Ovary (tissue), 9 donors: ENCODE data around the gene ATP1A2. TPM values are rescaled to one million over a fixed set of nuclear protein-coding genes. Genes with fewer than 3 reads are reported as not detected.

Experiments used
- DNase-seq, 5 donors: peaks; one replicate each; pipeline ENCODE4 v3.0.0-alpha.2; 2019 to 2020
- H3K27ac ChIP-seq, 2 donors: fragments of 200-600 bp; one replicate each; pipeline versions ENCODE4 v1.5.1 to v1.8.0; 2019 to 2022
- H3K27me3 ChIP-seq: fragments of 200-600 bp; one replicate; pipeline ENCODE4 v1.8.0; 2022
- H3K36me3 ChIP-seq: fragments of 200-600 bp; sonication (generic); one replicate; pipeline ENCODE4 v1.5.1; 2019
- H3K4me1 ChIP-seq: one replicate; pipeline ENCODE4 v1.8.1; 2013; ENCODE audit warnings: mild to moderate bottlenecking, moderate library complexity; ENCODE audit not compliant: insufficient read depth
- H3K4me3 ChIP-seq: fragments of 200-600 bp; sonication (generic); one replicate; pipeline ENCODE4 v1.5.1; 2017
- H3K9me3 ChIP-seq, 2 donors: fragments of 200-600 bp in 1 of 2; sonication (generic) in 1 of 2; one replicate each; pipeline versions ENCODE4 v1.5.1 to v1.8.1; 2013 to 2019; ENCODE audit warnings: mild to moderate bottlenecking in 1 of 2, moderate library complexity in 1 of 2
- CTCF ChIP-seq, 3 donors: fragments of 450-650 bp in 2 of 3; fragments of 200-600 bp in 1 of 3; IDR thresholded peaks; one replicate each; pipeline versions ENCODE4 v1.5.1 to v1.8.0; 2016 to 2022; ENCODE audit warnings: antibody characterized with exemption in 3 of 3, mild to moderate bottlenecking in 1 of 3
- EP300 ChIP-seq: sonication (generic); formaldehyde crosslinking; IDR thresholded peaks from one replicate; pipeline ENCODE4 v1.6.1; 2017; ENCODE audit warnings: antibody characterized with exemption
- POLR2A ChIP-seq: fragments of 450-650 bp; IDR thresholded peaks from one replicate; pipeline ENCODE4 v1.6.1; 2017; ENCODE audit warnings: antibody characterized with exemption, mild to moderate bottlenecking, moderate library complexity
- WGBS, 3 donors: extraction: QIAGEN DNeasy Blood & Tissue Kit in 1 of 3; methylation state at CpG; one replicate each; pipeline versions ENCODE4 v1.1.5 to v1.1.7; 2013 to 2017; 5-methylcytosine and 5-hydroxymethylcytosine counted together
- intact Hi-C, 4 donors: fragments of 100-400 bp; cut with DNase I; formaldehyde crosslinking; loops; one replicate each; pipeline versions ENCODE4 v1.11.0 to v1.15.1; 2022 to 2023
- polyA plus RNA-seq, 2 donors: library from polyadenylated mRNA; stranded (reverse); fragments of 200-250 nt in 1 of 2; fragments of 350-450 nt in 1 of 2; fragmentation: Illumina TruSeq in 1 of 2; extraction: RNeasy Lipid Tissue Mini Kit (QIAGEN cat#74804) in 1 of 2; gene quantifications; one replicate each; pipeline ENCODE4 v1.2.3, GENCODE V29; 2013 to 2014
- total RNA-seq, 7 donors: library from RNA; depleted of rRNA in 2 of 7; stranded (reverse); fragments of >200 nt in 2 of 7; fragmentation: NEBNext Ultra II Directional in 3 of 7; extraction: Animal tissue kit (Norgen Biotek cat#: 25700) in 3 of 7; gene quantifications; one replicate each; pipeline versions ENCODE4 v1.1.0 to v1.2.4, GENCODE V29; 2016 to 2023
- donor health status: DM: no; HTN: no; CAD: no; lungs with moderate emphysema.
- donor health status: DM: no; HTN: no; CAD: no.
- donor health status: Bipolar disorder and iron deficiency.
- donor health status: DM: yes; HTN: yes; CAD: no.
- donor health status: DM: no; HTN: no; CAD: no.
- donor health status: DM: yes; HTN: yes; CAD: no.

Gene ATP1A2
- total and polyA plus RNA-seq, 9 donors, result 3.0 to 38.6 (median 15.0) TPM

DNA sequence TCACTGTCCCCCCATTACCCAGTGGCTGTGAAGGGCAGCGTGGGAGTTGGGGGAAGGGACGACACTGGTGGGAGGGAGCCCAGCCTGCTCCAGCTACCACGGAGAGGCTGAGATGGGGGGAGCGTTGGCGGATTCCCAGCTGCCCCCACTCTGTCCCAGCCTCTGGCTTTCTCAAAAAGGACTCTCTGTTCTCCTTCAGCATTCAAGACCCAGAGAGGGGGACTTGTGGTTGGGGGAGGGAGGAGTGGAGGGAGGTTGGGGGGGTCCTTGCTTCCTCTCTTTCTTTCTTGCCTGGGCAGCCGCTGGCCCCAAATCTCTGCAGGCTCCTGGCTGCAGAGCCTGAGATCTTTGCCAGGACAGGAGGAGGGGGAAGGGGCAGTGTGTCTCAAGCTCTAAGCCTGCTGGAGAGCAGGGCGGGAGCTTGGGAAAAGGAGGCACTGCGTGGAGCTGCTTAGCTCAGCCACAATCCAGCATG, 2.2 kb downstream of the ATP1A2 start:
- WGBS, 3 donors, result 3 to 8% (median 6%) methylated on average over 8 of the region's 8 CpGs
- H3K4me3 ChIP-seq, result no peak overlapping the region
- no peaks in the 10 kb centered on the region for H3K36me3 ChIP-seq
- H3K27ac ChIP-seq, result no peak overlapping the region
- H3K4me1 ChIP-seq, result peaks cover 16% of the 10 kb centered on the region
- no peak for TF ChIP-seq CTCF (IDR thresholded peaks at IDR 0.05)
- no peak for TF ChIP-seq EP300
- no peak for TF ChIP-seq POLR2A
- peak; percentile 57 to 84 (median 68) for DNase-seq
- intact Hi-C loops, result loop anchor here in 1 of 4 donors (10.0 kb wide), 1 partner anchor 77 kb away; the partner anchor contains the start of gene CASQ1
- no peaks in the 10 kb centered on the region for H3K27me3 ChIP-seq
- no peaks in the 10 kb centered on the region for H3K9me3 ChIP-seq

- H3K27ac ChIP-seq, result no peak overlapping the region
- peaks cover 12% of the 10 kb centered on the region for H3K4me1 ChIP-seq
- TF ChIP-seq CTCF (IDR thresholded peaks at IDR 0.05), result no peak
- no peak for TF ChIP-seq POLR2A
- TF ChIP-seq EP300, result no peak
- WGBS, 3 donors, result 92 to 95% (median 93%) methylated on average over 3 of the region's 3 CpGs
- no peak overlapping the region for H3K4me3 ChIP-seq
- intact Hi-C loops, result loop anchor here in 1 of 4 donors (10.0 kb wide), 1 partner anchor 76 kb away; the partner anchor contains the start of gene CASQ1
- H3K9me3 ChIP-seq, result no peaks in the 10 kb centered on the region
- DNase-seq, result no peak
- no peaks in the 10 kb centered on the region for H3K36me3 ChIP-seq
- H3K27me3 ChIP-seq, result no peaks in the 10 kb centered on the region
Observed at GRCh38 chr1:160118928-160119327, 3.4 kb downstream of the ATP1A2 start.

DNA sequence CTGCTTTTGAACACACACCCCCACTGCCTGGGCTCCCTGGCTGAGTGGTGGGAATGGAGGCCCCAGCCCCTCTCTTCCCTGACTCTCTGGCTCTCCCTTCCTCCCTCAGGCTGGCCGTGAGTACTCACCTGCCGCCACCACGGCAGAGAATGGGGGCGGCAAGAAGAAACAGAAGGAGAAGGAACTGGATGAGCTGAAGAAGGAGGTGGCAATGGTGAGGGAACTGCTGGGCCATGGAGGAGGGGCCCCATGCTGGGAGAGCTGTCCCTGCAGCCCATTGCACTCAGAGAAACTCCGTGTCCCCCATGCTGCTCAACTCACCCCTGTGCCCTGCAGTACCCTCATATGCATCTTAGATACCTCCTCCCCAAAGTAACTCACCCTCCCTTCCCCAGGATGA, 5.2 kb downstream of the ATP1A2 start:
- 77 to 86% (median 84%) methylated on average over 5 of the region's 5 CpGs for WGBS, 3 donors
- Histone ChIP-seq H3K27ac (no peak overlapping the region), H3K27me3 (no peaks in the 10 kb centered on the region), H3K4me3 (no peak overlapping the region), H3K4me1 (peaks cover 9% of the 10 kb centered on the region), H3K36me3 (no peaks in the 10 kb centered on the region), H3K9me3 (no peaks in the 10 kb centered on the region)
- intact Hi-C loops, result no loop called here
- no peak for TF ChIP-seq CTCF (IDR thresholded peaks at IDR 0.05)
- DNase-seq, result no peak

DNA sequence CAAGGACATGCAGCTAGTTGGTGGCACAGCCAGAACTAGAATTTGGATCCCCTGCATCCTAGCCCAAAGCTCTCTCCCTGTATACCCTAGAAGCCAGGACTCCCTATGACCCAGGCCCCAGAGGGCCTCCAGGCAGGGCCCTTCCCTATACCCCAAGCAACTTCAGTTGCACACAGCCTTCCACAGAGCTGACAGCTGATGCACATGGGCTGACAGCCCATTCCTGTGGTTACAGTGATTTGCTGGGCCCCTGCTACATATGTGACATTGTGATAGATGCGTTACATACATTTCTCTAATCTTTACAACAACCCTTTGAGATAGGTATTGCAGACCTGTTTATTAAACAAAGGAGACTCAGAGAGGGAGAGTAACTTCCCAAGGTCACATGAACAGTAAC, 5.8 kb downstream of the ATP1A2 start:
- Histone ChIP-seq H3K9me3 (no peaks in the 10 kb centered on the region), H3K4me1 (peaks cover 9% of the 10 kb centered on the region), H3K36me3 (no peaks in the 10 kb centered on the region), H3K27me3 (no peaks in the 10 kb centered on the region), H3K27ac (no peak overlapping the region), H3K4me3 (no peak overlapping the region)
- DNase-seq, result no peak
- TF ChIP-seq CTCF (IDR thresholded peaks at IDR 0.05), result no peak
- no peak for TF ChIP-seq EP300
- TF ChIP-seq POLR2A, result no peak
- 87 to 89% (median 88%) methylated on average over 1 of the region's 1 CpG for WGBS, 3 donors
- intact Hi-C loops, result no loop called here
